HL-60/S4 treated with retinoic acid at 250 ng/mL for 4 days and 3 days (cell line): ENCODE measurements around the gene CTSK.
"Not testable (repeated sequence)": the region's sequence is repeated elsewhere in the genome, so short reads cannot be mapped to it uniquely, and the experiment has no call there.

Experiments
- in situ Hi-C: fragments of 300-500 bp; cut with MboI; formaldehyde crosslinking; loops from 2 replicates; pipeline ENCODE4 v1.7.0; 2022; ENCODE audit warnings: low sequenced_read_pairs

Gene CTSK

GRCh38 chr1:150807249-150808023 lies 624 bp downstream of the CTSK start:
- in situ Hi-C loops, result no loop called here

GRCh38 chr1:150805899-150806298 lies 2.2 kb downstream of the CTSK start:
- in situ Hi-C loops, result no loop called here

GRCh38 chr1:150804671-150805070 lies 3.4 kb downstream of the CTSK start:
- in situ Hi-C loops, result no loop called here

- in situ Hi-C loops, result no loop called here
Measured at GRCh38 chr1:150799089-150799488, 9.0 kb downstream of the CTSK start.

- in situ Hi-C loops, result no loop called here
Measured at GRCh38 chr1:150798525-150798924, 9.5 kb downstream of the CTSK start.

GRCh38 chr1:150796374-150796773 lies 11.7 kb downstream of the CTSK start:
- in situ Hi-C loops, result no loop called here

GRCh38 chr1:150793778-150794177 lies 14.3 kb downstream of the CTSK start:
- in situ Hi-C loops, result not testable (repeated sequence)

- in situ Hi-C loops, result no loop called here
Measured at GRCh38 chr1:150793221-150793620, 14.8 kb downstream of the CTSK start.

- in situ Hi-C loops, result no loop called here
Measured at GRCh38 chr1:150791585-150791984, 16.5 kb downstream of the CTSK start.

- in situ Hi-C loops, result no loop called here
Measured at GRCh38 chr1:150789396-150789795, 18.7 kb downstream of the CTSK start.

- in situ Hi-C loops, result no loop called here
Measured at GRCh38 chr1:150788946-150789345, 19.1 kb downstream of the CTSK start.

GRCh38 chr1:150787455-150787854 lies 20.6 kb downstream of the CTSK start:
- in situ Hi-C loops, result no loop called here

- in situ Hi-C loops, result no loop called here
Measured at GRCh38 chr1:150780510-150780909, 27.6 kb downstream of the CTSK start.

- in situ Hi-C loops, result no loop called here
Measured at GRCh38 chr1:150778409-150778808, 29.7 kb downstream of the CTSK start.

GRCh38 chr1:150777544-150777943 lies 30.5 kb downstream of the CTSK start:
- in situ Hi-C loops, result no loop called here

- in situ Hi-C loops, result not testable (repeated sequence)
Measured at GRCh38 chr1:150775931-150776505, 32.0 kb downstream of the CTSK start.

- in situ Hi-C loops, result no loop called here
Measured at GRCh38 chr1:150775276-150775675, 32.8 kb downstream of the CTSK start.

- in situ Hi-C loops, result no loop called here
Measured at GRCh38 chr1:150772326-150772725, 35.7 kb downstream of the CTSK start.

- in situ Hi-C loops, result not testable (repeated sequence)
Measured at GRCh38 chr1:150767704-150768103, 40.4 kb downstream of the CTSK start.

GRCh38 chr1:150765977-150766301 lies 42.1 kb downstream of the CTSK start:
- in situ Hi-C loops, result not testable (repeated sequence)

- in situ Hi-C loops, result no loop called here
Measured at GRCh38 chr1:150765296-150765976, 42.6 kb downstream of the CTSK start, which contains the start of gene CTSS. TSS of gene CTSS (minus strand) at chr1:150765778. CDS start at chr1:150764763, 1,015 bp downstream.

GRCh38 chr1:150764617-150765101 lies 43.4 kb downstream of the CTSK start:
- in situ Hi-C loops, result no loop called here
